SU-DHL-6 (cell line): Measurements from ENCODE around the gene RUFY4.

Source experiments
- CTCF ChIP-seq: fragments of 200-600 bp; sonication (generic); IDR thresholded peaks from one replicate; pipeline ENCODE4 v1.5.1; 2017; ENCODE audit warnings: antibody characterized with exemption, mild to moderate bottlenecking, low read length, moderate library complexity; ENCODE audit not compliant: insufficient read depth, poor library complexity, severe bottlenecking
- EZH2phosphoT487 ChIP-seq: fragments of 200-600 bp; sonication (generic), shearing (Covaris generic); conservative IDR thresholded peaks from 2 replicates; pipeline ENCODE4 v1.6.1; 2018; ENCODE audit warnings: mild to moderate bottlenecking, antibody characterized with exemption, low read length, moderate library complexity, mixed read lengths

- TF ChIP-seq CTCF (no peak), EZH2phosphoT487 (no peak)
Measured at GRCh38 chr2:218024336-218024735, 44.7 kb upstream of the RUFY4 start.
